GM21367 (cell line): ENCODE results near the gene CADM1.

Source experiments
- ATAC-seq: cut with Tn5 transposase; IDR thresholded peaks from one replicate; pipeline ENCODE4 v1.9.1; 2021; ENCODE audit not compliant: unreplicated experiment

Gene CADM1

GRCh38 chr11:115360186-115360824 lies 143.9 kb downstream of the CADM1 start:
- no peak for ATAC-seq

DNA sequence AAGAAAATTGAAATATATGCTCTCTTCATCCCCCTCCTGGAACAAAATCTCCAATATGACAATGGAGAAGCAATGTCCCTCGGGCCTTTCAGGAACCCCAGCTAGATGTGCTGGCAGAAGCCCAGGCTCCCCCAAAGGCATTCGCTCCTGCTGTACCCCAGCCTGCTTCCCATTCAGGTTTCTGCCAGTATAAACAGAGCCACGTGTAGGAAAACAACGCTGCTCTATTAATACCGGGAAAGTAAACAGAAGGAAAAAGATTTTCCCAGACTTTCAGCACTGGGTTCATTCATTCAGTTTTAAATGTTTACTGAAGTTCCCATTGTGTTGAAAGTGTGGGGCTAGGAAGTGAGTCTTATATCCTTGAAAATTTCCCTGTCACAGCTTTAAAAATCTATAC lies 147.1 kb downstream of the CADM1 start:
- no peak for ATAC-seq

GRCh38 chr11:115352805-115353485 lies 151.3 kb downstream of the CADM1 start:
- no peak for ATAC-seq

GRCh38 chr11:115349335-115350017 lies 154.7 kb downstream of the CADM1 start:
- no peak for ATAC-seq

- ATAC-seq: no peak
Measured at GRCh38 chr11:115348416-115348815, 155.8 kb downstream of the CADM1 start.

DNA sequence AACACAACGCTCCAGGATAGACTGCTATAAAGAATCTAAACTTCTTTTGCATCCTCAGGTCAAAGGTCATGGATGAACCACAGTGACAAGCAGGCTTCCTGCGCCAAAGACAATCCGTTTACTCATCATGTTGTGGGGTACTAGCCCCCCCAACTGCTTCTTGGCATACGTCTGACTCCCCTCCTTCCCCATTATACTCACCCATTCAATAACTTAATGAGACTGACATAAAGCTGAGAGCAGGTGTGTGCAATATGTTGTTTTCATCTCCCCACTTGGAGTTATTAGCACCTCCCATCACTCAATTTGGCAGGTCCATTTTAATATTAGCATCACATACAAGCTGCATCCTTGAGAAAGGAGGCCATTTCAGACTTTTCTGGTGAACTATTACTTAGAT lies 157.1 kb downstream of the CADM1 start:
- no peak for ATAC-seq

DNA sequence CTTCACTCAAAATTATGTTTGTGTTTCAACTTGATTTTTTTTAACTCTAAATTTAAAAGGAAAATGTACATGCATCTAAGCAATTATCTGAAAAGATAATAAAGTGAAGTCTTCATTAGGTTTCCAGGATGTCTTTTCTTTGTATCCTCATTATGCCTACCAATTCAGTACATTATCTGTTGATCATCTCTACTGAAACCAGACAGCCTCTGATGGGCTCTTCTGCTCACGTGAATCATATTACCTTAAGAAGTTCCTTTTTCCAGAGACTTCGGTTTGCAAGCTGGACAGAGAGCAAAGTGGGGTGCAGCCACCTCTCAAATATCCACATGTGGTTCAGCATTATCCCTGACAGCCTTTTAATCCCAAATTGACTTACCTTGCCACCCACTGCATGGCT lies 158.4 kb downstream of the CADM1 start:
- no peak for ATAC-seq

GRCh38 chr11:115345361-115345760 lies 158.9 kb downstream of the CADM1 start:
- ATAC-seq: no peak

DNA sequence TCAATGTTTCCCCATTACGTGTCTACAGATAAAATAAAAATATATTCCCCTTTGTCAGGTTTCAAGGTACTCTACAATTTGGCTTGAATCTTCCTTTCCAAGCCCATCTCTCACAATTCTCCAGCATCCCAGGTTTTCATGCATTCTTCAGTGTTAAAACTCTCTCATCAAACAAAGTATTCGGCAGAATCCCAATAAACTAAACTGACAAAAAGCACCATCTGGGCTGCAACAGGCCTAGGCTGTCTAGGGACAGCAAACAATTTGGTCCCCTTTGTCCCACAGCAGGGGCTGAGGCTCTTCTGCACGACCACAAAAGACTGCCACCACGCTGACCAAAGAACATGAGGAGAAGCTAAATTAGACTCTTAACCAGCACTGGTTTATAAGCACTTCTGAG lies 159.4 kb downstream of the CADM1 start:
- ATAC-seq: no peak

DNA sequence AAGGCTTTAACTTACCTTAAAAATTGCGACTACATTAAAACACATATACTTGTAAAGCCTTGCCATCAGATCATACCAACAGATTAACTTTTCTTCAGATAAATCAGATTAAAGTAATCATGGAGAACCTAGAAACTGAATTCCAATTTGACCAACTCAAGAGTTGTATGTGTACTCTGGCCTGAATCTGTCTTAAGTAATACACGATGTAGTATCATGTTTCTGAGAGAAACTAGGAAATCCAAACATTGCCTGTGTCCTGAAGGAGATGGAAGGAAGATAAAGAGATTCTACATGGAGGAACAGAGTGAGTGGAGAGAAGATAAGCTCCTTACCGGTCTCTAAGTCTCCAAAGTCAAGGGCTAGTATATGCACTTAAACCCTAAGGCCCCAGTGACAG lies 162.1 kb downstream of the CADM1 start:
- no peak for ATAC-seq

DNA sequence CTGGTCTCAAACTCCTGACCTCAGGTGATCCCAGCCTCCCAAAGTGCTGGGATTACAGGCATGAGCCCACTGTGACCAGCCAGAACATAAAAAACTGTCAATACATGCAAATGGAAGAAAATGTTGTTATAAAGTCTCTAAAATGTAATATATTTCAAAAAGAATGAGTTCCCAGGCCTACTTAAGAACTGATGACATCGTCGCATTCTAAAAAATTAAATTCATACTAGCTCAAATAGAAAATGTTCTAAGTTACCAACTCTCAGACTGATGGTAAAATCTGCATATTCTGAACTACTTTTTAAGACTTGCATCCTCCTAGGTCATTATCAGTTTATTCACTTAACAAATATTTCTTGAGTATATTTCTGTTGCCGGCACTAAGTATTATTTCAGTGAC lies 163.3 kb downstream of the CADM1 start:
- ATAC-seq: no peak

GRCh38 chr11:115338476-115338875 lies 165.7 kb downstream of the CADM1 start:
- ATAC-seq: no peak

DNA sequence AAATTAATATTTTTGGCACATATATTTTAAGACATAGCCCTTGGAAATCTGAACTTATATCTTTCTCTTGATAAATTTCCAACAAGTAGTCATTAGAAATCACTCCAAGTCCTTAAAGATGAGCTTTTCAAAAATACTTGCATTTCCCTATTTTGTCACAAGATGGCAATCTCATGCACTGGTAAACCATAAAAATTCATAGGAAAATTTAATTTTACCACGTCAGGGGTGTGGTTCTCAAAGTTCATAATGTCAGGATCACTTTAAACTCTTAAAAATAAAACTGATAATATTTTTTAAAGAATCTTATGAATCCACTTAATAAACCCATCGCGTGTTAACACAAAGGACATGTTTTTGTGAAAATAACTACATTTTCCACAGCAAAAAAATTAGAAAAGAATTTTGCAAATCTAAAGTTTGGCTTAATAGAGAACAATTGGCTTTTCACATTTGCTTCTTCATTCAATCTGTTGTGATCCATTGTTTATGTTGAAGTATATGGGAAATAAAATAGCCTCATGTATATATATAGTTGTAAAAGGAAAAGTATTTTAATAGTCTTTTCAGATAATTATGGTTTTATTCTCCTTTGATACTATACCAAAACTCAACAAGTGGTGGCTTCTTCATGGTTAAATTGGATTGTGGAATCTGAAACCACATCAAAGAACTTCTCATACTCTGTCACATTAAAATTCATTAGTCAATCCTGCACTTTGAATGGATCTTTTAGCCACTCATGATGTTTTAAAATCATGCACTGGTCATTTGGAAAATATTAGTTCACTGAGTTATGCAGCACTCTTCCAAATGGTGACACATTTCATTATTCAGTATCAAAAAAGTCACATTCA lies 169.1 kb downstream of the CADM1 start:
- no peak for ATAC-seq

GRCh38 chr11:115333949-115334348 lies 170.3 kb downstream of the CADM1 start:
- no peak for ATAC-seq

- no peak for ATAC-seq
Measured at GRCh38 chr11:115333121-115333520, 171.1 kb downstream of the CADM1 start.

DNA sequence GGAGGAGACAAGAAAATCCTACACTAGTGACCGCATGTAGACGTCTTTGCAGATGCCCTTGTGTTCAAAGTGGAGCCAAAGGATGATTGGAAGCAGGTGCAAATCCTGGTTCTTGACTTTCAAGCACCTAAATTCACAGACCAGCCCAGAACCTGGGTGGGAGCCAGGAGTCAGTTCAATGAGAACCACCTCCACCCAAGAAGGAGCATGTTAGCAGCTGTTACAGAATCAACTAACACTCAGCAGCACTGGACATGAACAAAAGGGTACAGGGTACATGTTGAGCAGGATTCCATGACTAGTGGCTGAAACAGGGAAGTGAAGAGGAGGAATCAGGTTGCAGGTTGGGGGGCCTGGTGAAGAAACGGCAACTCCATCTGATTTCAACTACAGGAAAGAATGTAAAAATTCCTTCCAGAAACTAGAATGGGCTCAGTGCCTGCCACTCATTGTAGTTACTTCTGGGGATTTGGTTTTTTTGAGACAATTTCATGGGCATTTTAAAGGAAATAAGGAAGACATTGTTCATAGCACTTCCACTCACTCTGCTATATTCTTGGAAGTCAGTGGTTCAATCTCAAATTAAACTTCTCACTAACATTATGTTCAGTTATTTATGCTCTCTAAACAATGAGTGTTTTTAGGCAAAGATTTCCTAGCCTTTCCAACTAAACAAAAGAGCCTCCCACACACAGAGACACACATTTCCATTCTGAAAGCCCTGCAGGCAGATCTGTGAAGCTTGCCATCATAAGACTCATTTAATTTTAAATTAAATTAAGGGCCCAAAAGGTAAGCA lies 173.3 kb downstream of the CADM1 start:
- ATAC-seq: no peak

DNA sequence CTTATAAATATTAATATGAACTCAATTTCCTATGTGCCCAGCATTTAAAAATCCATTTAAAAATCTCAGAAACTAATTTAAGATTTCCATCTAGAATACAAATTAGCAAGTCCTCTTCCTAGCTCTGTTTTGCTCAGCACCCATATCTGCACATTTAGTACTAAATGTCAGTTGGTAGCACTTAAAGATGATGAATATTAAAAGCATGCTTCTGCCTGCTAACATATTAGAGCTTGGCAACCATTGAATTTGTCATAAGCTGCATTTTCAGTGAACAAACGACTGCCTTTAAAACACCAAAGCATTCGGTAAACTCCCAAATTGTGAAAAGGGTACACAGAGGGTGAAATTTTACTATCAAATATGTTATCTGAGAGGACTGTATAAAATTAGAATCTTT lies 177.7 kb downstream of the CADM1 start:
- no peak for ATAC-seq

- ATAC-seq: no peak
Measured at GRCh38 chr11:115325523-115325922, 178.7 kb downstream of the CADM1 start.

- peak; percentile 78 for ATAC-seq
Measured at GRCh38 chr11:115324581-115325432, 179.4 kb downstream of the CADM1 start.
